IMR-90 (cell line): ENCODE measurements around the gene CERS6. TPM values are rescaled to one million over a fixed set of nuclear protein-coding genes. Genes with fewer than 3 reads are reported as not detected.

ENCODE experiments used
- ATAC-seq: fragments of 200-7000 bp; cut with Tn5 transposase; 2 replicates; pipeline ENCODE4 v1.9.1; 2020; ENCODE audit warnings: low read depth, mild to moderate bottlenecking, moderate library complexity
- BruUV-seq: library from RNA; stranded (reverse); fragments of 400-500 nt; replicated peaks from 2 replicates; lab custom pipeline; 2021; lab: Mats Ljungman, UMichigan
- CTCF ChIA-PET: fragments of 300-600 bp; formaldehyde crosslinking; extraction: SDS; loops from one replicate; lab custom pipeline; 2021; ENCODE audit warnings: antibody characterized with exemption; lab: Yijun Ruan, JAX
- POLR2A ChIA-PET: fragments of 300-600 bp; sonication (Branson Sonifier 250); formaldehyde crosslinking; loops from one replicate; lab custom pipeline; 2022; ENCODE audit warnings: antibody characterized with exemption; ENCODE audit not compliant: unreplicated experiment; lab: Charles Lee
- DNase-seq: peaks from one replicate; pipeline ENCODE4 v3.0.0; 2013
- H2AFZ ChIP-seq: replicated peaks from 2 replicates; pipeline ENCODE3; 2013; ENCODE audit warnings: low read length, mild to moderate bottlenecking; ENCODE audit not compliant: poor library complexity
- H2AK5ac ChIP-seq: 2 replicates; pipeline ENCODE4 v1.6.1; 2013; ENCODE audit warnings: low read depth, low read length, inconsistent platforms
- H2AK9ac ChIP-seq: replicated peaks from 2 replicates; pipeline ENCODE3; 2013; ENCODE audit warnings: mild to moderate bottlenecking, low read depth, low read length, moderate library complexity; ENCODE audit not compliant: poor library complexity
- H2BK120ac ChIP-seq: 2 replicates; pipeline ENCODE4 v1.6.1; 2013; ENCODE audit warnings: low read depth, low read length, inconsistent platforms
- H2BK15ac ChIP-seq: 3 replicates; pipeline ENCODE4 v1.6.1; 2013; ENCODE audit warnings: low read depth, low read length, inconsistent platforms
- H2BK20ac ChIP-seq: 2 replicates; pipeline ENCODE4 v1.6.1; 2013; ENCODE audit warnings: low read depth, mild to moderate bottlenecking, inconsistent platforms, low read length, moderate library complexity
- H2BK5ac ChIP-seq: 2 replicates; pipeline ENCODE4 v1.6.1; 2013; ENCODE audit warnings: mild to moderate bottlenecking, low read depth, low read length, inconsistent platforms; ENCODE audit not compliant: poor library complexity, severe bottlenecking
- H3K14ac ChIP-seq: replicated peaks from 2 replicates; pipeline ENCODE4 v1.6.1; 2013; ENCODE audit warnings: low read depth, low read length, inconsistent platforms
- H3K18ac ChIP-seq: 2 replicates; pipeline ENCODE4 v1.6.1; 2013; ENCODE audit warnings: low read depth, low read length, control low read depth
- H3K23ac ChIP-seq: 2 replicates; pipeline ENCODE4 v1.6.1; 2013; ENCODE audit warnings: low read depth, low read length, inconsistent platforms
- H3K27ac ChIP-seq: 2 replicates; pipeline ENCODE4 v1.5.1; 2013; ENCODE audit warnings: mild to moderate bottlenecking, control low read depth, low read length; ENCODE audit not compliant: insufficient read depth
- H3K27me3 ChIP-seq: 2 replicates; pipeline ENCODE4 v1.6.1; 2013; ENCODE audit warnings: low read length; ENCODE audit not compliant: control insufficient read depth, insufficient read depth
- H3K36me3 ChIP-seq: 2 replicates; pipeline ENCODE4 v1.6.1; 2013; ENCODE audit warnings: low read length, mixed read lengths; ENCODE audit not compliant: control insufficient read depth, insufficient read depth
- H3K4ac ChIP-seq: 2 replicates; pipeline ENCODE4 v1.6.1; 2013; ENCODE audit warnings: low read depth, low read length, inconsistent platforms
- H3K4me1 ChIP-seq: 2 replicates; pipeline ENCODE4 v1.6.1; 2013; ENCODE audit warnings: low read length, mixed read lengths; ENCODE audit not compliant: control insufficient read depth, insufficient read depth
- H3K4me2 ChIP-seq: 2 replicates; pipeline ENCODE4 v1.6.1; 2013; ENCODE audit warnings: low read depth, mild to moderate bottlenecking, control low read depth, low read length, moderate library complexity
- H3K4me3 ChIP-seq: 2 replicates; pipeline ENCODE4 v1.5.1; 2013; ENCODE audit warnings: low read depth, mild to moderate bottlenecking, control low read depth, low read length, moderate library complexity; ENCODE audit not compliant: insufficient read depth
- H3K56ac ChIP-seq: 2 replicates; pipeline ENCODE4 v1.6.1; 2013; ENCODE audit warnings: low read length, inconsistent platforms; ENCODE audit not compliant: insufficient read depth; ENCODE audit errors: extremely low read depth
- H3K79me1 ChIP-seq, 2 experiments: 2 replicates each; pipeline ENCODE4 v1.6.1; 2013; ENCODE audit warnings: low read length in 2 of 2, inconsistent platforms in 1 of 2, low read depth in 1 of 2
- H3K9ac ChIP-seq: 2 replicates; pipeline ENCODE4 v1.6.1; 2013; ENCODE audit warnings: low read depth, low read length, control low read depth
- H3K9me1 ChIP-seq: 2 replicates; pipeline ENCODE4 v1.6.1; 2013; ENCODE audit warnings: low read length, inconsistent platforms; ENCODE audit not compliant: insufficient read depth
- H3K9me3 ChIP-seq: 2 replicates; pipeline ENCODE4 v1.6.1; 2013; ENCODE audit warnings: low read length; ENCODE audit not compliant: control insufficient read depth, insufficient read depth
- H4K20me1 ChIP-seq: 2 replicates; pipeline ENCODE4 v1.6.1; 2013; ENCODE audit warnings: low read length, inconsistent platforms; ENCODE audit not compliant: insufficient read depth
- H4K5ac ChIP-seq: 2 replicates; pipeline ENCODE4 v1.6.1; 2013; ENCODE audit warnings: mild to moderate bottlenecking, low read depth, low read length, control low read depth
- H4K8ac ChIP-seq, 2 experiments: 2 replicates each; pipeline ENCODE4 v1.6.1; 2013; ENCODE audit warnings: low read depth in 2 of 2, low read length in 2 of 2, control low read depth in 1 of 2, inconsistent platforms in 1 of 2
- H4K91ac ChIP-seq: 2 replicates; pipeline ENCODE4 v1.6.1; 2013; ENCODE audit warnings: low read depth, low read length, inconsistent platforms; ENCODE audit not compliant: insufficient read depth
- CEBPB ChIP-seq: IDR thresholded peaks from 2 replicates; pipeline ENCODE4 v1.6.1; 2012; ENCODE audit warnings: low read depth, low read length, improper control_type of control experiment
- MXI1 ChIP-seq: IDR thresholded peaks from 2 replicates; pipeline ENCODE4 v1.6.1; 2012; ENCODE audit warnings: low read depth, mild to moderate bottlenecking, low read length, moderate library complexity, borderline replicate concordance
- POLR2A ChIP-seq: IDR thresholded peaks from 2 replicates; pipeline ENCODE4 v1.6.1; 2012; ENCODE audit warnings: mild to moderate bottlenecking, low read depth, low read length
- RCOR1 ChIP-seq: IDR thresholded peaks from 2 replicates; pipeline ENCODE4 v1.6.1; 2012; ENCODE audit warnings: mild to moderate bottlenecking, low read length, improper control_type of control experiment; ENCODE audit not compliant: insufficient replicate concordance
- SMC3 ChIP-seq: fragments of 150-350 bp; IDR thresholded peaks from 2 replicates; pipeline ENCODE4 v1.6.1; 2016; ENCODE audit warnings: low read depth, mild to moderate bottlenecking, antibody characterized with exemption, low read length, moderate library complexity
- WGBS, 2 experiments: methylation state at CpG; one replicate each; pipeline versions ENCODE4 v1.1.5 to v1.1.7; 2013; ENCODE audit warnings: missing lambda C conversion rate in 2 of 2; ENCODE audit not compliant: insufficient read length in 1 of 2; ENCODE audit errors: extremely low coverage in 2 of 2; 5-methylcytosine and 5-hydroxymethylcytosine counted together
- dilution Hi-C: fragments of 300-500 bp; cut with HindIII; formaldehyde crosslinking; loops from one replicate; pipeline ENCODE4 v1.14.3; 2018; ENCODE audit warnings: low sequenced_read_pairs; ENCODE audit not compliant: unreplicated experiment
- in situ Hi-C: fragments of 300-500 bp; cut with MboI; formaldehyde crosslinking; loops from 3 replicates; pipeline ENCODE4 v1.14.3; 2019; ENCODE audit warnings: low sequenced_read_pairs, inconsistent platforms, mixed read lengths
- intact Hi-C: fragments of 100-400 bp; cut with micrococcal nuclease; formaldehyde crosslinking; loops from 2 replicates; pipeline ENCODE4 v1.10.0; 2022
- polyA plus RNA-seq, 3 experiments: library from polyadenylated mRNA; depleted of rRNA; stranded (reverse); fragments of >200 nt; gene quantifications; 2 replicates each; pipeline ENCODE4 v1.2.3, GENCODE V29; 2012; ENCODE audit warnings: low replicate concordance in 1 of 3
- total RNA-seq: library from RNA; depleted of rRNA; stranded (reverse); fragments of >200 nt; gene quantifications from 2 replicates; pipeline ENCODE4 v1.2.3, GENCODE V29; 2012
- TF ChIP-seq, protein P1 (sequence below): fragments of 150-350 bp; IDR thresholded peaks from 2 replicates; pipeline ENCODE4 v1.6.1; 2016; ENCODE audit warnings: low read depth, mild to moderate bottlenecking, low read length, moderate library complexity, borderline replicate concordance

Gene CERS6
- total and polyA plus RNA-seq, 2 of the 4 experiments (the other 2 are of a cell fraction): 2.1 to 5.7 TPM

DNA sequence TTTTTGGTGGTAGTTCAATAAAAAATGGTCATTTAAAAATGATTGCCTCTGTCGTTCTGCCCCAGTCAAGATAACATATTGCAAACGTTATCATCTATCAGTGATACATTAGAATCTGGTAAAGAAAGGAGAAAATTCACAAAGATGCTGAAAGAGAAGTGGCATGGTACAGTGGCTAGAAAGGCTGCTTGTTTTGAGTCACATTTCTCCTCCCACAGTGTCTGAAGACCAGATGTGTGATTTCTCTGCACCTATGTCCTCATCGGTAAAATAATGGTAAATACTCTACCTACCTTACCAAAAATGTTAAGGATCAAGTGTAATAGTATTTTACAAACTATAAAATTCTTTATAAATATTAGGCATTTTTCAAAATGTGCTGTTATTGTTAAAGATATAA, 270.3 kb downstream of the CERS6 start:
- ATAC-seq: no peak
- Histone ChIP-seq H3K9ac (no peak overlapping the region), H3K9me3 (no peaks in the 10 kb centered on the region), H3K79me1 (no peaks in the 10 kb centered on the region), H2AK5ac (no peak overlapping the region), H3K4me2 (no peak overlapping the region), H3K14ac (no peak overlapping the region), H2AK9ac (no peak overlapping the region), H4K91ac (no peak overlapping the region), H3K9me1 (no peaks in the 10 kb centered on the region; the same call in 1 of the 2 replicates), H4K20me1 (no peaks in the 10 kb centered on the region), H4K5ac (no peak overlapping the region), H2BK20ac (no peak overlapping the region), H4K8ac (no peak overlapping the region), H2BK15ac (no peak overlapping the region), H3K4me3 (no peak overlapping the region), H3K27ac (no peak overlapping the region), H2BK5ac (no peak overlapping the region), H2BK120ac (no peak overlapping the region), H3K36me3 (no peaks in the 10 kb centered on the region), H3K23ac (no peak overlapping the region), H3K4me1 (no peaks in the 10 kb centered on the region), H3K18ac (no peak overlapping the region), H3K56ac (no peak overlapping the region), H3K27me3 (no peaks in the 10 kb centered on the region), H3K4ac (no peak overlapping the region), H2AFZ (no peak overlapping the region)
- no peak for TF ChIP-seq MXI1
- no peak for TF ChIP-seq POLR2A
- no peak for TF ChIP-seq CEBPB
- no peak for TF ChIP-seq RCOR1
- no peak for TF ChIP-seq SMC3
- TF ChIP-seq, protein P1, sequence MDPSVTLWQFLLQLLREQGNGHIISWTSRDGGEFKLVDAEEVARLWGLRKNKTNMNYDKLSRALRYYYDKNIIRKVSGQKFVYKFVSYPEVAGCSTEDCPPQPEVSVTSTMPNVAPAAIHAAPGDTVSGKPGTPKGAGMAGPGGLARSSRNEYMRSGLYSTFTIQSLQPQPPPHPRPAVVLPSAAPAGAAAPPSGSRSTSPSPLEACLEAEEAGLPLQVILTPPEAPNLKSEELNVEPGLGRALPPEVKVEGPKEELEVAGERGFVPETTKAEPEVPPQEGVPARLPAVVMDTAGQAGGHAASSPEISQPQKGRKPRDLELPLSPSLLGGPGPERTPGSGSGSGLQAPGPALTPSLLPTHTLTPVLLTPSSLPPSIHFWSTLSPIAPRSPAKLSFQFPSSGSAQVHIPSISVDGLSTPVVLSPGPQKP: no peak
- intact Hi-C loops (no loop called here), in situ Hi-C loops (no loop called here), dilution Hi-C loops (no loop called here)
- no peak for DNase-seq
- WGBS, 2 experiments: no CpG with 5 or more reads among the region's 3 CpGs
- ChIA-PET CTCF (no interaction called here), POLR2A (interaction anchor here (0.5 kb wide), 1 partner anchor 26 kb away, joined by 3 read pairs; no protein-coding TSS in a partner anchor)
- BruUV-seq: no TSS peak
